ENCODE measurements around the gene TLK1. TPM values are rescaled to one million over a fixed set of nuclear protein-coding genes. Genes with fewer than 3 reads are reported as not detected.
A peak's percentile ranks its signal among the peaks of the same experiment; 100 is the strongest.

The TLK1 gene
- 69.6 TPM for total RNA-seq

DNA sequence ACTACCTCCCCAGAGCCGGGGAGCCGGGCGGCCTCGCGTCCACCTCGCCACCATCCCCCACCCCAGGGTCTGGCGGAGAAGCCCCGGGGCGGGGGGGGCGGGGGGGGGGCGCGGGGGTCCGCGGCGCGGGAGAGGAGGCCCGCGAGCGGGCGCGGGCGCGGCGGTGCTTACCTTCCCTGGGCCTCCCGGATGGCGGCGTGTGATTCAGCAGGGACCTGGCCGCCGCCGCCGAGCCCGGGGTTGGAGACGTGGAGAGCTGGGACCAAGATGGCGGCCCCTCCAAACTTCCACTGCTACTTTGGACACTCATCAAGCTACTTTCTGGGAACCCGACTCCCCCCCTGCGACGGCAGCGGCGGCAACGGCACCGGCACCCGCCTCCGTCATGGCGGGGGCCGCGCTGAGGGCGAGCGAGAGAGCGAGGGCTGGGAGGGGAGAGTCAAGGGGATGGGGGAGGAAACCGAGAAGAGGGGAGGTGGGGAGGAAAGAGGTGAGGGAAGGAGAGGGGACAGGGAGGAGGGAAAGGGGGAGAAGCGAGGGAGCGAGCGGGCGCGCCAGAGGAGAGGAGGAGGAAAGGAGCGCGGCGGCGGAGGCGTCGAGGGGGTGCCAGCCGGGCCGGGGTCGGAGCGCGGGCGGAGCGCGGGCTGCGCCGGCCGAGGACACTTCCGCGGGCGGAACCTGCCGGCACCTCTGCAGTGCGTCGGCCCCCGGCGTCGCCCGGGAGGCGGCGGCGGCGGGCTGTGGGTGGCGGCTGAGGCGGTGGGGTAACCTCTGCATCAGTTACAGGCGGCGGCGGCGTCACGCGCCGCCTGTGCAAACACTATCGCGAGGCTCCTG, at the start of gene TLK1:
Gene TLK1, minus strand, starts transcription at position 775 of the 837 bp plus-strand sequence. Its CDS starts 465 bp downstream, at position 310.
- peak; percentile 62 for DNase-seq (ENCODE audit: low spot score)

DNA sequence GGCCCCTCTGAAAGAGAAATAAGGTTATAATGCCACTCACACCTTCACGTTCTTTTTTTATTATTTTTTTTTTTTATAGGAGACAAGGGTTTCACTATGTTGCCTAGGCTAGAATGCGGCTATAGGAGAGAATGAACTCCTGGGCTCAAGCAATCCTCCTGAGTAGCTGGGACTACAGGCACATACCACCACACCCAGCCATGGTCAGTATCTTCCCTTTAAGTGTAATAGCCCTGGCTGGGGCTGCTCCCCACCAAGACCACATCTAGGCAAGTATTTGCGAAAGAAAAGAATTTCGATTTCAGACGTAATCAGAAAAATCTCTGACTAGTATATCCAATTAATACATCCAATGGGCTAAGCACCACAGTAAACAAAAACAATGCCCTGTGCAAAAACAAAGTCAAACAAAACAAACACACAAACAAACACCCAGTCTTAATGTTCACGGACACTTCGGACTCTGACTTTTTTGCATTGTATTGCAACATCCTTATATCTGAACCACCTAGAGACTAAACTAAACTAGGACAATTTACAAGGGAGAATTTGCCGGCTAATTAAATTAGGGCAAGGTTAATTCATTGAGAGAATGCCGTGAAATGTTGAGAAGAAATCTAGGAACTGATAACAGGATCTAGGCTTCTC, 49.6 kb upstream of the TLK1 start:
- DNase-seq (ENCODE audit: low spot score) = no peak

DNA sequence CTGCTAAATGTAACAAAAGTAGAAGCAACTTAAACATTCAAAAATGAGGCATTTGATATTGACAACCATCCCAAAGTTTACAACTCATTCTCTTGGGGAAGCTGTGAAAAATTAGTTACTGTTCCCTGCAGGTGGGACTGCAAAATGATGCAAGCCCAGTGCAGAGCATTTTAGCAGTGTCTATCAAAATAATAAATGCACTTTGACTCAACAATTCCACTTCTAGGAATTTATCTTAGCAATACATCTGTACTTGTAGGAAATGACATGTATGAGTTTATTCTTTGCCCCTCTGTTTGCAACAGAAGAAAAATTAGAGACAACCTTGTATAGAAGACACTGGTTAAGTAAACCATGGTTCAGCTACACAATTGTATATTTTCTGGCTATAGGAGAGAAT, 48.0 kb upstream of the TLK1 start:
- DNase-seq (ENCODE audit: low spot score) = no peak

DNA sequence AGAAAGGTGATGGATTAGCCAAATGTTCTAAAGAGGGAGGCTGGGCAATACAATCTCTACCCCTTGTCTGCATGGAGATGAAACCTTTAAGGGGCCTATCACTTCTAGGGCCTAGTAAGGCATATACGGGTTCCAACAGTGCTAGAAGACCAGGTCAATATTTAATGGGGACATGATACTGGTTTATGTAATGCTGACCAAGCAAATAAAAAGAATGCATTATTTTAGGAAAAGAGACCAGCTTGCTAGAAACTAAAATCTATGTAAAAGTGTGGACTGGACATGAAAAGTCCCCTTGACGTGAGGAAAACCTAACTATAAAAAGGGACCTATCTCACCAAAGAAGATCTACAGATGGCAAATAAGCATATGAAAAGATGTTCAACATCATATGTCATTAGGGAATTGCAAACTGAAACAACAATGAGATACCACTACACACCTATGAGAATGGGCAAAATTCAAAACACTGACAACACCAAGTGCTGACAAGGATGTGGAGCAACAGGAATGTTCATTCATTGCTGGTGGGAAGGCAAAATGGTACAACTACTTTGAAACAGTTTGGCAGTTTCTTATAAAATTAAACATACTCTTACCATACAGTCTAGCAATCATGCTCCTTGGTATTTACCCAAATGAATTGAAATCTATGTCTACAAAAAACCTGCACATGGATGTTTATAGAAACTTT, 45.9 kb upstream of the TLK1 start:
- DNase-seq (ENCODE audit: low spot score) = no peak

DNA sequence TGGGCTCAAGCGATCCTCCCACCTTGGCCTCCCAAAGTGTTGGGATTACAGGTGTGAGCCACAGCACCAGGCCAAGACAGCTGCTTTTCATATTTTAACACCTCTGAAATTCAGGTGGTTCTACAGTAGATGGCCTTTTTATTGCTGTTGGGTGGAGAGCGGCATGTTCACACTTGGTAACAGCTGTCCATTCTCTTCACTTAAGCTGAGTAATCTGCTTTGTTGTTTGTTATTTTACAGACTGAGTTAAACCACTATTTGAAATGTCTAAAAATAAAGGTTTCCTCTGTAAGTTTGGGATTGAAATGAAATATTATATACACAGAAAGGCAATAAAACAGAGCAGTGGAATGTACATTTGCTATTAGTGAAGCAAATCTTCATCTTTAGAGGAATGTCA, 44.9 kb upstream of the TLK1 start:
- DNase-seq (ENCODE audit: low spot score) = no peak

DNA sequence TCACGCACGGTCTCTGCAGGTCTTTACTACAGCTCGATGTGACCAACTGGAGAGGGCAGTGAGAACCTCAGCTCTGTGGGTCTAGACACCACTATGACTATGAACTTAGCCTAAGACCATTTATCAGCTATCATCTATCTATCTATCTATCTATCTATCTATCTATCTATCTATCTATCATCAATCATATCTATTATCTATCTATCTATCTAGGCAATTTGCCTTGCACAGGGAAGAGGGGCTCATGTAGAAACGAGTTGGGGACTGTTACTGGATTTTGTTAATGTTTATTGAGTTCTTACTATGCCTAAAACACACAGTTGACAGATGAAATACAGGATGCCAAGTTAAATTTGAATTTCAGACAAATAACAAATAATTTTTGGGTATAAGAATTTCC, 41.1 kb upstream of the TLK1 start:
- no peak for DNase-seq (ENCODE audit: low spot score)

DNA sequence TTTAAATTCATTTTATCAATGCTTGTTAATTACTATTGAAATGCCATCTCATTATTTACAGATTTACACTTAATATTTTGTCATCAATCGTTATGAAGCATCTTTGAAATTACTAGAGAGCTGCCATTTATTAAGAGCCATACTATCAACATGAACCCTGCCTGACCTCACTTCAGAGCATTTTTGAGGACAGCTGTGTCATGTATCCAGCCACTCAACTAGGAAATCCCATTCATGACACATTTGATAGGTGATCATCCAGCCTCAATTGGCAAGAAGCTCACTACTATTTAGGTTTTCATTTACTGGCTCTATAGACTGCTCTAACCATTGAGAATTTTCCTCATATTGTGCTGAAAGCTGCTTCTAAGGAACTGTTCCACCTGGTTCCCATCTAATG, 40.6 kb upstream of the TLK1 start:
- no peak for DNase-seq (ENCODE audit: low spot score)

DNA sequence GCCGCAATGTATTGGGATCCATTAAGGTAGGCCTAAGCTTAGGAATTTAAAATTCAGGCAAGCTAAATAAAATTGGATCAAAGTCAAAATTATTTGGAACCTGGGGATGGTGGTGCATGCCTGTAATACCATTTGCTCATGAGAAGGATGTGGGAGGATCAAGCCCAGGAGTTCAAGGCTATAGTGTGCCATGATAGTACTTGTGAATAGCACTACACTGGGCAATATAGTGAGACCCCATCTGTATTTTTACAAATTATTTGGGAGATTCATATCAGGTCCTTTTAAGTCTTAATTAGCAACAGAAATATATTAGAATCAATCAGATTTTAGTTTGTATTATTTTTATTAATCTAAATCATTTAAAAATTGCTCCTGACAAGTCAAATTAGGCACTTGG, 39.8 kb upstream of the TLK1 start:
- DNase-seq (ENCODE audit: low spot score) = no peak

DNA sequence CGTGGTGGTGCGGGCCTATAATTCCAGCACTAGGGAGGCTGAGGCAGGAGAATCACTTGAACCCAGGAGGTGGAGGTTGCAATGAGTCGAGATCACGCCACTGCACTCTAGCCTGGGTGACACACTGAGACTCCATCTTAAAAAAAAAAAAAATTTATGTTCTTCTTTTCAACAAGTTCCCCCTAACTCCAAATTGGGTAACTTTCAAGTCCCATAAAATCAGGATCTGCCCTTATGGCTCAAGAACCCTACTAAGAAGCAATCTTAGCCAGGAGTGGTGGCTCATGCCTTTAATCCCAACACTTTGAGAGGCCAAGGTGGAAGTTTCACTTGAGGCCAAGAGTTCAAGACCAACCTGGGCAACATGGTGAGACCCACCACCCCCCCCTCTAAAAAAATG, 30.3 kb upstream of the TLK1 start:
- no peak for DNase-seq (ENCODE audit: low spot score)

DNA sequence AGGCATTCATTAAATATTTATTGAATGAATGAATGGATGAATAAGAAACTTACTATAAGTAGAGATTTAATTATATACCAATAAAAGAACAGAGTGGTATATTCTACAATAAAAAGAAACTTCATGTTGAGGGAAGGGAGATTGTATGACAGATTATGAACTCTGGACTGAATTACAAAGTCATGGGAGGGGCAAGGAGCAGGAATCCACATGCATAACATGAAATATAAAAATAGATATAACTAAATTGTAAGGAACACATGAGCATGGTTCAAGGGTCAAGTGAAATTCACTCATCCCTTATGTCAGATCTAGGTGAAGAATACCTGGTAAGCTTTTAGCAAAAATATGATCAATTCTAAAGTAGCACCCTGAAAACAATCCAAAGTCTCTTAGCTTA, 27.1 kb upstream of the TLK1 start:
- DNase-seq (ENCODE audit: low spot score) = no peak

DNA sequence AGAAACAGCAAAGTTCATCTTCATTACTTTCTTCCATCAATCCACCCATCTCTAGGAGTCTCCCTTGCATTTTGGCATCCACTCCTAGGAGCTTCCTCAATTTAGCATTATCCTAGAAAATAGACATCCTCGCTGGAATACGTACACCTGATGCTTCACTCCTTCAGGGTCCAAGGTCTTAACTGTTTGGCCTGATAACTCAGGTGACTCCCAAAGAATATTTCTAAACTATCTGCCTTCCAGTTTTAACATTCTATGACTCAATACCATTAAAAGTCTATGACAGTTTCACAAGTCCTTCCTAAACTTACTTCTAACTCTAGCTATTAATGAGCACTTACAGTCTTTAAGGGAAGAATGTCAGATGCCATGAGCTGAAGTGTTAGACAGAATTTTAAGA, 26.5 kb upstream of the TLK1 start:
- no peak for DNase-seq (ENCODE audit: low spot score)

DNA sequence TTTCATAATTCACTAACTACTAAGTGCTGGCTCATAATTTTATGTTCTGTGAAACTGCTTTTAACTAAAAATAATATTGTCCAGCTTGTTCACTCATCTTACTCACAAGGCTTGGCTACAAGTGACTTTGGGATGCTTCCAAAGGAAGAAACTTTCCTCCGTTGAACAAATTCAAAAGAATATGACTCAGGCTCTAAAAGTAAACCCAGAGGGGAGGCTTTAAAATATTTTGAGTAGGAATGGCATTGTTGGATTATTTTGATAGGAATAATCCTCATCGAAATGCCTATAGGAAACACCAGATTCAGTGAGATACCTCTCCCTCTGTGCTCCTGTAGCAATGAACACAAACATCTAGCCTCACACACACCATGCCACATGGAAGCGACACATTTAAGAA, 25.2 kb upstream of the TLK1 start:
- DNase-seq (ENCODE audit: low spot score) = no peak

DNA sequence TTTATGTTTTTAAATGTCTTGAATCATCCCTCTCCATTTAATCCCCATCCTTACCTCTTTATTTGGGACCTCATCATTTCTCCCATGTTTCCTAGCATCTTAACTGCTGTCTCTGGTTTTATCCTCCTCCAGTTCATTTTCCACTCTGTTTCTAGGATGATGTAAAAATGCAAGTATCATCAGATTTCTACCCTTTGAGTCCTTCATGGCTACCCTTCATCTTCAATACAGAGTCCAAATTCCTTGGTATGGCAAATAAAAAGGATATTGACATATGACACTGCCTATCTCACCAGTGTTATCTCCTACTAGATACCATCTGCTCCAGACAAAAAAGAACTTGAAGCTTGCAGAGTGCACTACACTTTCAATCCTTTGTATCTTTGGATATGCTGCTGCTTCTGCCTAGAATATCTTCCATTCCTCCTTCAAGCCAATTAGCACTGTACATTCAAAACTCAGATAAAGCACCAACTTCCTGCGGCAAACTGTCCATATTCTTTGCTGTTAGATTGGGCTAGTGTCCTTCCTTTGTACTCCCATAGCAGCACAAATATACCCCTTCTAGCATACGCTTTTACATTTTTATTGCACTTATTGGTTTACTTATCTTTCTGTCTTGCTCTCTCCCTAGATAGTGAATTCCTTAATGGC, 24.6 kb upstream of the TLK1 start:
- no peak for DNase-seq (ENCODE audit: low spot score)

DNA sequence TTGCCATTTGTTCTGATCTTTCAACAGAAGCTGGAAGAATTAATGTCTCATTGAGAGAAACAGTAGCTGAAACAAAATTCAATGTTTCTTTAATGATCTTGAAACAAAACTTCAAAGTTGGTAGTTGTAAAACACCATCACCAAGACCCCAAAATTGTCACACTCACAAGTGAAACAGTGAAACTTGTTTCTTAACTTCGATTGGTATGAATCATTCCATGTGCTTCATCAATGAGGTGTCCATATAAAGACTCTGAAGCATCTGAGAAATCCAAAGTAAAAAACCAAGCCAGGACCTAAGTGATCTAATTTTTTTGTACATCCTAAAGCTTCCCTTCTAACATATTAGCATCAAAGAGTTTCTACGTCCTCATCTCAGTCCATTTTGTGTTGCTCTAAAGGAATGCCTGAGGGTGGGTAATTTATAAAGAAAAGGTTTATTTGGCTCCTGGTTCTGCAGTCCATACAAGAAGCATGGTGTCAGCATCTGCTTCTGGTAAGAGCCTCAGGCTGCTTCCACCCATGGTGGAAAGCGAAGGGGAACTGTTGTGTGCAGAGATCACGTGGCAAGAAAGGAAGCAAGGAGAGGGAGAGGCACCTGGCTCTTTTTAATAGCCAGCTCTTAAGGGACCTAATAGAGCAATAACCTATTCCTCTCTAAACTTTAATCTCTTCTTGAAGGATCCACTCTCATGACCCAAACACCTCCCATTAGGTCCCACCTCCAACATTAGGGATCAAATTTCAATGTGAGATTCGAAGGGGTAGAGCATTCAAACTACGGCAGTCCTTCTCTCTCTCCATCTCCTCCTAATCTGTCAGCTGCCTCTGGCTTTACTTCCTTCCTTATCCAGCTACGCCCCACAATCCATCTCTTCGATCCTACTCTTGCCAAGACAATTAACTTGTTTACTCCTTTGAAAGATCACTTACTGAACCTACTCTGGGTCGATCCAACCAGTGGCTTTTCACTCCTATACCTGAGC, 20.7 kb upstream of the TLK1 start:
- DNase-seq (ENCODE audit: low spot score) = no peak

DNA sequence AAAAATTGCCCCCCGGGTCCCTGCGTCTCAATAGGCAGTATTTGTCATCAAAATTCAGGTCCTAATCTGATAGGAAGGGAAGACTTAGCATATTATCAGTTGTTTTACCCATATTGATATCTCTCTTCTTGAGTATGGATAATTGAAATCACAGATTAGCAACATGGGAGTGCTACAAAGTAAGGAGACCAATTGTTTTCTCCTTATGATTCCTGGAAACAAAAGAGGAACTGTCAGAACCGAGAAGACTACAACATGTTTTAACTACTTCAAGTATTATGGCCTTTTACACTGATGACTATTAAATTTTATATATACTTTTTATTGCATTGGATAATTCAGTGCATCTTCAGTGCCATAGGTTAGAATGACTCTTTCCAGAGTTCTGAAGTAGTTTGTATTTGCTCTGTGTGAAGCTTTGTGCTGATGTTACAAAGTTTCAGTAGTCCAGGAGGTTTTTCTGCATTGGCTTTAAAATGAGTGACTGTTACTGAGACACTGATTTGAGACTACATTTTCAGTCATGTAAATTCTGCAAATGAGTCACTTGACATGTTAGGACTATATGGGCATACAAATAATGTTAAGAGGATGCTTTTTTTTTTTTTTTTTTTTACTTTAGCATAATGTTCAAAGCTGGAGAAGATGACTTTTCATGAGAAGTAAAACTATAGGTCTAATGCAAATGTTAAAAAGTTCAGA, 19.7 kb upstream of the TLK1 start:
- DNase-seq (ENCODE audit: low spot score) = no peak

DNA sequence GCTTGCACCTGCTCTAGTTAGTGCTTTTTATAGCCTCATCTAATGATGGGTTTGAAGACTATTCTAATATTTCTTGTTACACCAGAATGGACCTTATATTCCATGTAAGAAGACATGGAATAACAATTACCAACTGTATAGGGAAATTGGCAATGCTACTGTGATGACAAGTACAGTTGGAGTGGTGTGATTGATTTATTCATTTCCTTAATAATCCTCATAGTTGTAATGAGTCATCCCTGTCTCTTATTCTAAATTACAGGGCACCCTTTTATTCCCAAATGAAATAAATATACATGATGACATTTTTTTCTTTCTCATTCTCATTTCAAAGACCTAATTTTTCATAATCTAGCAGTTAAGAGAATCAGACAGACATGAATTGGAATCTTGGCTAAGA, 18.3 kb upstream of the TLK1 start:
- no peak for DNase-seq (ENCODE audit: low spot score)

DNA sequence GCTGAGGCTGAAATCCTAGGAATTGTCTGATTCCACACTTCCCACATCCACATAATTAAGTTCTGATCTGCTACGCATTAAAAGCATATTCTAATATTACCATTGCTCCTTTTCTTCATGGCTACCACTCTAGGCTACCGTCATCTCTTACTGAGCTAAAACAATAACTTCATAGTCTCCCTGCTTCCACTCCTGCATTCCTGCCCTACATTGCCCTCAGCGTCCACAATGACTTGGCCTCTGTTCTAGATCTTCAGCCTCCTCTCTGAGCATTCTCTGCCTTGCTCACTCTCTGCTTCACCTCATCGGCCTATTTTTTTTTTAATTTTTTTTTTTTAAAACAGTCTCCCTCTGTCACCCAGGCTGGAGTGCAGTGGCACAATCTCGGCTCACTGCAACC, 15.8 kb upstream of the TLK1 start:
- DNase-seq (ENCODE audit: low spot score) = no peak

DNA sequence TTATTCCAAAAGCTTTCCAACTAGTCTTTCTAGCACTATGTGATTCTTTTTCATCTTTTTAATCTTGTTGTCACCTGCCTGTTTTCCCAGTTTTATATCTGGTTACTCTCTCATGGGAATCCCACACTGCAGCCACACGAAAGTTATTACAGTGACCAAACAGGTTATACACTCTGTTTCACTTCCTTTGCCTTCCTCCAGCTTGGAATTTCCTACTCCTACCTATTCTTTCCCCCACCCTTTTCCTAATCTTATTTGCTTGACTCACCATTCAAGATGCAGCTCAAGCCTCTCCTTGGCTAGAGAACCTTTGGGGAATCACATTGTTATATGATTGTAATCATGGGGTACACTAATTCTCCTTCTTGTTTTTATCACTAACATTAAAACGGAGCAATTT, 13.4 kb upstream of the TLK1 start:
- no peak for DNase-seq (ENCODE audit: low spot score)

DNA sequence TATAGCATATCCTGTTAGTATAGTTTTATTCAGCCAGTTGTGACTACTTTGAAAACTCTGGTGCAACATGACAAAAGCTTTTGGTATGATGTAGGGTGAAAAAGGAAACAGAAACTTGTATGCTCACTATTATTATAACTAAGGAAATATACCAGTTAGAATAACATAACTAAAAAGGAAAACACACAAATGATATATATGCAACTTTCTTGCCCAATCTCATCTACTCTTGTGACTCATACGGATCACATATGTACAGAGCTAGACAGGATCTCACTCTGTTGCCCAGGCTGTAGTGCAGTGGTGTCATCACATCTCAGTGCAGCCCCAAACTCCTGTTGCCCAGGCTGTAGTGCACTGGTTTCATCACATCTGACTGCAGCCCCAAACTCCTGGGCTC, 12.4 kb upstream of the TLK1 start:
- DNase-seq (ENCODE audit: low spot score) = no peak

DNA sequence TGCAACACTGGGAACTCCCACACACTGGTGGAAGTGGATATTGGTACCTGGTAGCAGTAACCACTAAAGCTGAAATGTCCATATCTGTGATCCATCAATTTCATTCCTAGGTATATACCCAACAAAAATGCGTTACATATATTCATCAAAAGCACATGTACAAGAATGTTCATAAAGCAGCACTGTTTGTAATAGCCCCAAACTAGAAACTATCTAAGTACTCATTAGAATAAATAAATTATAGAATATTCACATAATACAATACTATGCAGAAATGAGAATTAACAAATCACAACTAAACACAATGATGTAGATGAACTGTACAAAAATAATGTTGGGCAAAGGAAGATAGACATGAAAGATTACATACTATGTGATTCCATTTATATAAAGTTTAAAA, 11.1 kb upstream of the TLK1 start:
- no peak for DNase-seq (ENCODE audit: low spot score)

DNA sequence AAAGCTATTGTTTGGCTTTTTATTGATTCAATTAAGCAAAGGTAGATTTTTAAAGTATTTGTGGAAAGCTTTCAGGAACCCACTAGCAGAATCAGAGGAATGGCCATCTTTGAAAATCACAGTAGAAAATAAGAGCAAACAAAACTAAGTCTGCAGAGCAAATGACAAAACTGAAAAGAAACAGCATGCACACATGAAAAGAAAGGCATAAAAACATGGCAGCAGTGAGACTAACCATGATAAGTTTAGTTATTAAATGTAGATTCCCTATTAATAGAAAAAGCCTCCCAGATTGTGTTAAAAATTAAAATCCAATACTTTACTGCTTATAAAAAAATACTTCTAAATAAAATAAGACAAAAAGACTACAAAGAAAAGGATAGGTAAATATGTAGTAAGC, 9.1 kb upstream of the TLK1 start:
- no peak for DNase-seq (ENCODE audit: low spot score)

Data from ureter (tissue), 1 donor.